ENCODE results near the gene AUP1.

The AUP1 gene

GRCh38 chr2:74542978-74543377 lies 13.5 kb upstream of the AUP1 start:
- no peak overlapping the region for H3K27ac ChIP-seq
- no peak overlapping the region for H3K4me3 ChIP-seq

DNA sequence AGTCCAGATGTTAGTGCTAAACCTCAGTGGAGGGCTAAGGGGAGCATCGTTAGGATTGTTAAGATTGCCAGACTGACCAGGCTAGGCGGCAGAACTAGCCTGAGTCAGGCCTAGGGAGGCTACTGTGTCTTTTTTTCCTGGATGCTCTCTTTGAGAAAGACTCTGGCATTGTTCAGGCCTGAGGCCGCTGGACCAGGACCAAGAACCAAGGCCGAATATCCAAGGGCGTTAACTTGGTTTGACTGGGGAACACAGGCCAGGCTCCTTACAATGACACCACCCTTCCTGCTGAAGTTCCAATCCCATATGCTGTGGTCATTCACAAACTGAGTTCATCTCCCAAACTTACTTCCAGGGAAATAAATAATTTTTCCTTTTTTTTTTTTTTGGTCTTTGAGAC lies 10.8 kb upstream of the AUP1 start:
- Histone ChIP-seq H3K4me3 (no peak overlapping the region), H3K27ac (peak overlapping the region in 3 of 21 experiments; percentile 16 to 32 (median 28))

GRCh38 chr2:74538881-74539339 lies 9.4 kb upstream of the AUP1 start:
- Histone ChIP-seq H3K27ac (peak overlapping the region in 1 of 21 experiments; percentile 33), H3K4me3 (no peak overlapping the region)

DNA sequence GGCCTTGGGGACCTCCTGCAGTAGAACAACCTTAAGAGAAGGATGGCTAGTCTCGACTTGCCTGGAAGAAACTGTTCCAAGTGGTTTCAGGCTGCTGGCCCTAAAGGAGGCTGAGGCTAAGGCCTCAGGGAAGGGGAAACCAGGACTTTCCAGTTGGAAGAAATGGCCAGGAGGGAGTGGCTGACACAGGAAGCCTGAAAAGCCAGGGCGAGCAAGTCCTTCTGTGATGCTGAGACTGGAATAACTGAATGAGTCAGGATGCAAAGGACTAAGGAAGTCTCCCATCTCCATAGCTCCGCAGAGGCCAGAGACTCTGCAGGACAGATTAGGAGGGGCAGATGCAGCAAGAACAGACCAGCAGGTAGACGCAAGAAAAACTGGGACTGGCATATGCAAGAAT lies 7.6 kb upstream of the AUP1 start:
- no peak overlapping the region for H3K27ac ChIP-seq
- H3K4me3 ChIP-seq: no peak overlapping the region

- H3K27ac ChIP-seq: no peak overlapping the region
- H3K4me3 ChIP-seq: no peak overlapping the region
Observed at GRCh38 chr2:74536166-74536950, 6.9 kb upstream of the AUP1 start.

DNA sequence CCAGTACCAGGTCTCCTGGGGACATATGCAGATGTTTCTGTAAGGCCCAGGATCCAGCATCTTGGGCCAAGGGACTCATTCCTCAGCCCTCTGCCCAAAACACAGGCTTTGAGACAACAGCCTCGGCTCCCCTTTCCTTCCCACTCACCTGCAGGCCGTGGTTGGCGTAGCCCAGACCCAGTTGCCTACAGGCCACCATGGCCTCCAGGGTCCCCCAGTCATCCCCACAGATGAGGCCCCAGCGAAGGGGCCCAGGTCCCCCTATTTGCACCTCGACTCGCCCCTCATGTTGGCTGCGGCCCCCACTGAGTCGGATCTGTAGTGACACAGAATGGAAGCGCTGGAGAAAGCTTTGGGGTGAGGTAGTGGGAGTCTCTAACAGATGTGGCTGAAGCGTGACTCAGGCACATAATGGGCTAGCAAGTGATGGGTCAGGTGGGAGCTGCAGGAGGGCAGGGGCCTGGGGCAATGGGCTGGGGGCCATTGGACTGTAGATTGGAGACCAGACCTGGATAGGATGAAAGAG lies 6.0 kb upstream of the AUP1 start:
- Histone ChIP-seq H3K27ac (no peak overlapping the region), H3K4me3 (no peak overlapping the region)

GRCh38 chr2:74534411-74534810 lies 4.9 kb upstream of the AUP1 start:
- Histone ChIP-seq H3K27ac (no peak overlapping the region), H3K4me3 (no peak overlapping the region)

DNA sequence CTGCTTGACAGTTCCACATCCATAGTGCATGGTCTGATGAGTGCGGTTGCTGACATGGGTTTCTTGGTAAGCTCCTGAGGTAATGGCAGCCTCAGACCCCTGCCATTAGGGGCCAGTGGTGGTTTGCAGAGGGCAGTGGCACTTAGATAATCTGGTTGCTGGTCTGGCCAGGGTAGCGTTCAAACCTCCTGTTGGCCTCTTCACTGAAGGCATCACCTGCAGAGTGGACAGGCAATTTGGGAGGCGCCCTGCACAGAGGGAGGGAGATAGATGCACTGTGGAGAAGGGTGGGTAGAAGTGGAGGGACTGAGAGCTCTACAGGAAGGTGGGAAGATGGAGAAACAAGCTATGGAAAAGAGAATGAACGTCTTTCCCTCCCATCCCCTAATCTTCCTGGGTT lies 4.0 kb upstream of the AUP1 start:
- Histone ChIP-seq H3K27ac (no peak overlapping the region), H3K4me3 (no peak overlapping the region)

DNA sequence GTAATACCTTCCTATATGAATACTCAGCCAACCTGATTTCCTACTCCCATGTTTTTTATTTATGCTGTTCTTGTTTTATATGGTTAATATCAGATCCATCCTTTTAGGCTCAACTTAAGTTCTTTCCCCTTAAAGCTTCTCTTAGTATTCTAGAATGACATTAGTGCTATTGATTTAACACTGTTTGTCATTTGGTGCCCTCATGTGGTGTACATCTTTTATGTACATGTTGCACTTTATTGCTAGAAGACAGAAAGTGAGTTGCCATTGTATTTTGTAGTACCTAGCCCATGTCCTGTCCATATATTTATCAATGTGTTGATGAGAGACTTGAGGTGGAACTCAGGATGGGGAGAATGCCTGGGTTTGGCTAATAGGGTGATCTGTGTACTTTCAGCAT lies 2.7 kb upstream of the AUP1 start:
- no peak overlapping the region for H3K4me3 ChIP-seq
- no peak overlapping the region for H3K27ac ChIP-seq

GRCh38 chr2:74531666-74532065 lies 2.2 kb upstream of the AUP1 start:
- H3K4me3 ChIP-seq: no peak overlapping the region

GRCh38 chr2:74530239-74531187 lies 1.0 kb upstream of the AUP1 start:
- peak overlapping the region; percentile 91 to 96 (median 94) for H3K4me3 ChIP-seq
- H3K27ac ChIP-seq: peak overlapping the region; percentile 54 to 98 (median 94)

More at GRCh38 chr2:74531666-74532065, 2.2 kb upstream of the AUP1 start:
- H3K27ac ChIP-seq: peak overlapping the region in 2 of 21 experiments; percentile 94

- Histone ChIP-seq H3K4me3 (peak overlapping the region; percentile 91 to 96 (median 94)), H3K27ac (peak overlapping the region; percentile 77 to 98 (median 94))
Observed at GRCh38 chr2:74528600-74529356, 728 bp downstream of the AUP1 start.

DNA sequence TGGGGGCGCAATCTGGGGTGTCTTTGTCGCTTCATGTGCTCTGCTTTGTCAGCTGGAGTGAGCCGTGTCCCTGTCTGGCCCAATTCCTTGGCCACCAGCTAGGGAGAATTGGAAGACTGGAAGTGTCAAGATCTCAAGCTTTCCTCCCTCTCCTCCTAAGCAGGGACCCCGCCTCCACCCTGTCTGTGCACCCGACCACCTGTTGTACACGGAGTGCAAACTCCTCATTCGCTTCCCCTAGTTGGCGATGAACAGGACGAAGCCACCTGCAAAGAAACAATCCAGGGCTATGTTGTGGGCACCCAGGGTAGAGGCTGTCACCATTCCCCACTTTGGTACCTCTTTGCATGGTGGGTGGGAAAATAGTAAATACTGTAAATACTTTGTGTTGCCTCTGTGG lies 1.8 kb downstream of the AUP1 start:
- Histone ChIP-seq H3K27ac (no peak overlapping the region), H3K4me3 (no peak overlapping the region)

GRCh38 chr2:74526649-74527230 lies 2.8 kb downstream of the AUP1 start:
- Histone ChIP-seq H3K4me3 (no peak overlapping the region), H3K27ac (no peak overlapping the region)

DNA sequence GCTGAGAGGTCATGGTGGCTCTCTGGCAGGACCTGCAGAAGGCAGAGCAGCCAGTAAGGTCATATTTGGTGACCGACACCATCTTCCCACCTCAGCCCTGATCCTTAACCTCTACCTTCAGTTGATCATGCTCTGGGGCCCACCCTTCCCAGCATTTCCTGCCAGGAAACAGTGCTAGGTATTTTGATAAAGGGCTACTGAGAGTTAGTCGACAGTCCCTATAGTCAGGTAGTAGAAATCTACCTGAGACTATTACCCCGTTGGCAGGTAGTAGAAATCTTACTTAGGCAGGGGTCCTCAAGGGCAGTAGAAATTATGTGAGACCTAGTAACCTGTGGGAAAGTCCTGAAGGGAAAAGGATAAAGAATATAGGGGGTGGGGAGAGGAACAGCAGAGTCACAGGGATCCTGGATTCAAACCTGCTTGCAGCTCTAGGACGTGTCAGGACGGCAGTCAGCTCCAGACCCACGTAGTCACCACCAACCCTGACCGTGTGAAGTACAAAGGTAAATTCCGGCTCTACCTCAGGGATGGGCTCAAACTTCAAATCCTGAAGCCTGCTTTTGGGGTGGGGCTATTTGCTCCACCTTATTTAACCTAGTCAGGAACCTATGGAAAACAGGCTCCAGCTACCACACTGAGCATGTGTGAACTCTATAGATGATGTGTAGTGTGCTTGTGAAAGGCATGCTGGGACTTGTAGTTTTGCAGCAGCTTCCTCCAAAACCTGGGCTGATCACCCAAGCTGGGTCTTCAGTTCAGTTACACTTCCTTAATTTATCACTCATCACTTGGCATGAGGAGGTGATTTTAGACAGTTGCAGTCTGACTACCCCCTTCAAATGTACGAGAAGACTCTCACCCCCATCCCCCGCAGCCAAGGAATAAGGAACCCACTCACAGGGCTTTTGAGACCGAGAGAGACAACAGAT lies 3.5 kb downstream of the AUP1 start, which contains the start of gene DQX1:
Gene DQX1, minus strand, starts transcription at position 515 of the 932 bp plus-strand sequence. Its CDS starts 502 bp downstream, at position 13.
- Histone ChIP-seq H3K27ac (peak within 1 kb of the TSS in 1 of 21 experiments; percentile 34), H3K4me3 (no peak within 1 kb of the TSS)

- Histone ChIP-seq H3K4me3 (no peak overlapping the region), H3K27ac (no peak overlapping the region)
Observed at GRCh38 chr2:74524955-74525716, 4.4 kb downstream of the AUP1 start.

- Histone ChIP-seq H3K27ac (no peak overlapping the region), H3K4me3 (no peak overlapping the region)
Observed at GRCh38 chr2:74524005-74524404, 5.5 kb downstream of the AUP1 start.
